Suprapubic skin (tissue), 3 donors: ENCODE measurements around the gene SCAMP5.

Experiments
- CTCF ChIP-seq, 2 donors: fragments of 200-600 bp in 1 of 2; fragments of 450-650 bp in 1 of 2; sonication (generic) in 1 of 2; IDR thresholded peaks; one replicate each; pipeline ENCODE4 v1.5.1; 2016 to 2019; ENCODE audit warnings: antibody characterized with exemption in 2 of 2, mild to moderate bottlenecking in 1 of 2, moderate library complexity in 1 of 2
- POLR2A ChIP-seq, 2 donors: fragments of 450-650 bp; IDR thresholded peaks; one replicate each; pipeline ENCODE4 v1.6.1; 2017; ENCODE audit warnings: antibody characterized with exemption in 2 of 2, mild to moderate bottlenecking in 2 of 2, moderate library complexity in 2 of 2

- TF ChIP-seq CTCF (IDR thresholded peaks at IDR 0.05) (no peak), POLR2A (IDR thresholded peaks at IDR 0.05) (no peak)
These were observed 11.9 kb downstream of the SCAMP5 start for GRCh38 chr15:75007216-75007615.
